ENCODE measurements around the gene LEF1. TPM values are rescaled to one million over a fixed set of nuclear protein-coding genes. Genes with fewer than 3 reads are reported as not detected.

Gene LEF1
- total RNA-seq, 1 experiment from 2014 or later: 2.0 TPM

- no TSS peak for BruUV-seq (replicated peaks)
- Mint-ChIP-seq H3K4me1 (ENCODE audit: insufficient read depth, unreplicated experiment) (peaks cover 7% of the 10 kb centered on the region), H3K36me3 (ENCODE audit: insufficient read depth, unreplicated experiment) (no peaks in the 10 kb centered on the region), H3K27ac (ENCODE audit: low read depth, unreplicated experiment) (no peak overlapping the region), H3K4me3 (ENCODE audit: unreplicated experiment) (no peak overlapping the region), H3K9me3 (ENCODE audit: unreplicated experiment) (no peaks in the 10 kb centered on the region), H3K27me3 (ENCODE audit: insufficient read depth, unreplicated experiment) (peaks cover 35% of the 10 kb centered on the region)
- CTCF ChIA-PET: no interaction called here
- DNase-seq (ENCODE audit: unreplicated experiment): no peak
- POLR2A ChIA-PET: no interaction called here
- TF ChIP-seq CTCF (IDR thresholded peaks at IDR 0.05; ENCODE audit: unreplicated experiment): no peak
- intact Hi-C loops (cut with micrococcal nuclease): no loop called here
Observed at GRCh38 chr4:108180513-108180912, 11.8 kb upstream of the LEF1 start.

- Mint-ChIP-seq H3K9me3 (ENCODE audit: unreplicated experiment) (no peaks in the 10 kb centered on the region), H3K4me1 (ENCODE audit: insufficient read depth, unreplicated experiment) (peaks cover 12% of the 10 kb centered on the region), H3K27me3 (ENCODE audit: insufficient read depth, unreplicated experiment) (peaks cover 30% of the 10 kb centered on the region), H3K36me3 (ENCODE audit: insufficient read depth, unreplicated experiment) (no peaks in the 10 kb centered on the region), H3K27ac (ENCODE audit: low read depth, unreplicated experiment) (no peak overlapping the region), H3K4me3 (ENCODE audit: unreplicated experiment) (no peak overlapping the region)
- ChIA-PET CTCF (no interaction called here), POLR2A (no interaction called here)
- no TSS peak for BruUV-seq (replicated peaks)
- no peak for TF ChIP-seq CTCF (IDR thresholded peaks at IDR 0.05; ENCODE audit: unreplicated experiment)
- no peak for DNase-seq (ENCODE audit: unreplicated experiment)
- intact Hi-C loops (cut with micrococcal nuclease): no loop called here
Observed at GRCh38 chr4:108175966-108176365, 7.2 kb upstream of the LEF1 start.

GRCh38 chr4:108174856-108175255 is 6.1 kb upstream of the LEF1 start:
- Mint-ChIP-seq H3K4me1 (ENCODE audit: insufficient read depth, unreplicated experiment) (peaks cover 5% of the 10 kb centered on the region), H3K4me3 (ENCODE audit: unreplicated experiment) (no peak overlapping the region), H3K27me3 (ENCODE audit: insufficient read depth, unreplicated experiment) (peaks cover 30% of the 10 kb centered on the region), H3K9me3 (ENCODE audit: unreplicated experiment) (no peaks in the 10 kb centered on the region), H3K27ac (ENCODE audit: low read depth, unreplicated experiment) (no peak overlapping the region), H3K36me3 (ENCODE audit: insufficient read depth, unreplicated experiment) (no peaks in the 10 kb centered on the region)
- intact Hi-C loops (cut with micrococcal nuclease): no loop called here
- BruUV-seq (replicated peaks): no TSS peak
- no peak for DNase-seq (ENCODE audit: unreplicated experiment)
- ChIA-PET CTCF (interaction anchor here (0.6 to 0.7 kb wide), 2 partner anchors 15 to 148 kb away, joined by 3 to 9 read pairs; no protein-coding TSS in a partner anchor), POLR2A (interaction anchor here (0.6 kb wide), 1 partner anchor 319 kb away, joined by 3 read pairs; no protein-coding TSS in a partner anchor)
- no peak for TF ChIP-seq CTCF (IDR thresholded peaks at IDR 0.05; ENCODE audit: unreplicated experiment)

GRCh38 chr4:108173599-108174057 is 4.9 kb upstream of the LEF1 start:
- peaks cover 15% of the 10 kb centered on the region for H3K4me1 Mint-ChIP-seq (ENCODE audit: insufficient read depth, unreplicated experiment)
- TF ChIP-seq CTCF (IDR thresholded peaks at IDR 0.05; ENCODE audit: unreplicated experiment): no peak
- intact Hi-C loops (cut with micrococcal nuclease): no loop called here
- no peak for DNase-seq (ENCODE audit: unreplicated experiment)
- BruUV-seq (replicated peaks): no TSS peak
- no peak overlapping the region for H3K27ac Mint-ChIP-seq (ENCODE audit: low read depth, unreplicated experiment)
- ChIA-PET POLR2A (interaction anchor here (0.7 kb wide), 1 partner anchor 99 kb away, joined by 3 read pairs; no protein-coding TSS in a partner anchor), CTCF (no interaction called here)
- H3K36me3 Mint-ChIP-seq (ENCODE audit: insufficient read depth, unreplicated experiment): no peaks in the 10 kb centered on the region
- H3K9me3 Mint-ChIP-seq (ENCODE audit: unreplicated experiment): no peaks in the 10 kb centered on the region
- peak overlapping the region; percentile 49 for H3K4me3 Mint-ChIP-seq (ENCODE audit: unreplicated experiment)
- peaks cover 36% of the 10 kb centered on the region for H3K27me3 Mint-ChIP-seq (ENCODE audit: insufficient read depth, unreplicated experiment)
